Neuronal stem cell (in vitro differentiated cells): ENCODE measurements around the gene ANKZF1.

Source experiments
- DNase-seq: peaks from one replicate; pipeline ENCODE4 v3.0.0-alpha.2; 2013; ENCODE audit warnings: low spot score
- H2AFZ ChIP-seq: one replicate; pipeline ENCODE4 v1.6.1; 2013; ENCODE audit warnings: mild to moderate bottlenecking, low read length, inconsistent platforms
- H2AK5ac ChIP-seq: 2 replicates; pipeline ENCODE4 v1.6.1; 2013; ENCODE audit warnings: low read depth, mild to moderate bottlenecking, inconsistent platforms, low read length, moderate library complexity, mixed read lengths
- H2BK120ac ChIP-seq: 2 replicates; pipeline ENCODE4 v1.6.1; 2013; ENCODE audit warnings: low read depth, mild to moderate bottlenecking, inconsistent platforms, low read length, moderate library complexity, mixed read lengths
- H2BK12ac ChIP-seq: one replicate; pipeline ENCODE4 v1.6.1; 2013; ENCODE audit warnings: low read length, inconsistent platforms
- H2BK15ac ChIP-seq: 2 replicates; pipeline ENCODE4 v1.6.1; 2013; ENCODE audit warnings: mild to moderate bottlenecking, low read length, inconsistent platforms, mixed read lengths
- H2BK5ac ChIP-seq: one replicate; pipeline ENCODE4 v1.6.1; 2013; ENCODE audit warnings: inconsistent platforms, mild to moderate bottlenecking, low read length, moderate library complexity
- H3K14ac ChIP-seq: one replicate; pipeline ENCODE4 v1.6.1; 2013; ENCODE audit warnings: low read length, inconsistent platforms
- H3K18ac ChIP-seq: 2 replicates; pipeline ENCODE4 v1.6.1; 2013; ENCODE audit warnings: low read length, inconsistent platforms
- H3K23ac ChIP-seq: 2 replicates; pipeline ENCODE4 v1.6.1; 2013; ENCODE audit warnings: low read depth, mild to moderate bottlenecking, mixed read lengths, low read length, inconsistent platforms; ENCODE audit not compliant: poor library complexity
- H3K27ac ChIP-seq: replicated peaks from 3 replicates; pipeline ENCODE4 v1.5.1; 2013; ENCODE audit warnings: low read length, inconsistent platforms
- H3K27me3 ChIP-seq, 3 experiments: 2 replicates each; pipeline ENCODE4 v1.6.1; 2013; ENCODE audit warnings: low read length in 3 of 3, mild to moderate bottlenecking in 2 of 3, inconsistent platforms in 1 of 3, low read depth in 1 of 3, mixed read lengths in 1 of 3, moderate library complexity in 1 of 3; ENCODE audit not compliant: control insufficient read depth in 3 of 3, insufficient read depth in 3 of 3
- H3K36me3 ChIP-seq, 2 donors: replicated peaks in 1 of 2; 2 replicates each; pipeline ENCODE4 v1.6.1; 2013; ENCODE audit warnings: low read length in 2 of 2; ENCODE audit not compliant: control insufficient read depth in 2 of 2, insufficient read depth in 2 of 2
- H3K4ac ChIP-seq: 2 replicates; pipeline ENCODE4 v1.6.1; 2013; ENCODE audit warnings: inconsistent platforms, mild to moderate bottlenecking, low read length, moderate library complexity
- H3K4me1 ChIP-seq, 2 donors: 1 replicate in 1 of 2; 2 replicates in 1 of 2; pipeline ENCODE4 v1.6.1; 2013; ENCODE audit warnings: low read length in 2 of 2, low read depth in 1 of 2; ENCODE audit not compliant: control insufficient read depth in 2 of 2, insufficient read depth in 1 of 2
- H3K4me2 ChIP-seq: one replicate; pipeline ENCODE4 v1.6.1; 2013; ENCODE audit warnings: mild to moderate bottlenecking, low read length, inconsistent platforms; ENCODE audit not compliant: insufficient read depth, poor library complexity, severe bottlenecking
- H3K4me3 ChIP-seq, 2 donors: 2 replicates each; pipeline ENCODE4 v1.5.1; 2013; ENCODE audit warnings: low read length in 2 of 2, mild to moderate bottlenecking in 2 of 2, inconsistent platforms in 1 of 2, moderate library complexity in 1 of 2
- H3K79me1 ChIP-seq: one replicate; pipeline ENCODE4 v1.6.1; 2013; ENCODE audit warnings: low read depth, mild to moderate bottlenecking, inconsistent platforms, low read length, moderate library complexity
- H3K9ac ChIP-seq: one replicate; pipeline ENCODE4 v1.6.1; 2013; ENCODE audit warnings: mild to moderate bottlenecking, low read depth, low read length, inconsistent platforms; ENCODE audit not compliant: poor library complexity
- H3K9me3 ChIP-seq, 2 donors: replicated peaks in 1 of 2; 2 replicates each; pipeline versions ENCODE3 to v1.6.1; 2013; ENCODE audit warnings: low read length in 2 of 2, mild to moderate bottlenecking in 2 of 2, inconsistent platforms in 1 of 2, low read depth in 1 of 2, mixed read lengths in 1 of 2, moderate library complexity in 1 of 2; ENCODE audit not compliant: control insufficient read depth in 2 of 2, insufficient read depth in 1 of 2
- H4K8ac ChIP-seq: one replicate; pipeline ENCODE4 v1.6.1; 2013; ENCODE audit warnings: low read depth, mild to moderate bottlenecking, inconsistent platforms, low read length, moderate library complexity
- H4K91ac ChIP-seq: one replicate; pipeline ENCODE4 v1.6.1; 2013; ENCODE audit warnings: low read length, low read depth, mild to moderate bottlenecking, inconsistent platforms; ENCODE audit not compliant: poor library complexity
- WGBS, 2 donors: extraction: QIAGEN DNeasy Blood & Tissue Kit; methylation state at CpG; one replicate each; pipeline ENCODE4 v1.1.7; 2013; ENCODE audit warnings: missing lambda C conversion rate in 2 of 2, mixed read lengths in 1 of 2; ENCODE audit not compliant: insufficient read length in 2 of 2, insufficient replicate concordance in 1 of 2; ENCODE audit errors: extremely low coverage in 2 of 2; 5-methylcytosine and 5-hydroxymethylcytosine counted together

The ANKZF1 gene

GRCh38 chr2:219209236-219210195 is 20.1 kb upstream of the ANKZF1 start:
- peak overlapping the region; percentile 24 for H3K9ac ChIP-seq
- no peak overlapping the region for H4K91ac ChIP-seq
- H3K4ac ChIP-seq = no peak overlapping the region
- H3K4me3 ChIP-seq = no peak overlapping the region
- peaks cover 0 to 2% of the 10 kb centered on the region in 2 donors for H3K9me3 ChIP-seq
- WGBS, 2 donors = no CpG with 5 or more reads among the region's 18 CpGs
- no peak overlapping the region for H2AFZ ChIP-seq
- H3K4me1 ChIP-seq = peaks cover 7 to 8% of the 10 kb centered on the region in 2 donors
- no peak overlapping the region for H2BK5ac ChIP-seq
- no peak overlapping the region for H3K14ac ChIP-seq
- no peak overlapping the region for H2AK5ac ChIP-seq
- H3K18ac ChIP-seq = no peak overlapping the region
- no peaks in the 10 kb centered on the region for H3K79me1 ChIP-seq
- no peak for DNase-seq
- H3K23ac ChIP-seq = no peak overlapping the region
- H3K36me3 ChIP-seq = peaks cover 47 to 62% of the 10 kb centered on the region in 2 donors
- H2BK12ac ChIP-seq = no peak overlapping the region
- no peak overlapping the region for H4K8ac ChIP-seq
- no peak overlapping the region for H3K4me2 ChIP-seq
- no peak overlapping the region for H2BK15ac ChIP-seq
- no peak overlapping the region for H3K27ac ChIP-seq
- H3K27me3 ChIP-seq = no peaks in the 10 kb centered on the region
- H2BK120ac ChIP-seq = no peak overlapping the region

- DNase-seq = no peak
Measured at GRCh38 chr2:219210196-219210885, 19.3 kb upstream of the ANKZF1 start.

DNA sequence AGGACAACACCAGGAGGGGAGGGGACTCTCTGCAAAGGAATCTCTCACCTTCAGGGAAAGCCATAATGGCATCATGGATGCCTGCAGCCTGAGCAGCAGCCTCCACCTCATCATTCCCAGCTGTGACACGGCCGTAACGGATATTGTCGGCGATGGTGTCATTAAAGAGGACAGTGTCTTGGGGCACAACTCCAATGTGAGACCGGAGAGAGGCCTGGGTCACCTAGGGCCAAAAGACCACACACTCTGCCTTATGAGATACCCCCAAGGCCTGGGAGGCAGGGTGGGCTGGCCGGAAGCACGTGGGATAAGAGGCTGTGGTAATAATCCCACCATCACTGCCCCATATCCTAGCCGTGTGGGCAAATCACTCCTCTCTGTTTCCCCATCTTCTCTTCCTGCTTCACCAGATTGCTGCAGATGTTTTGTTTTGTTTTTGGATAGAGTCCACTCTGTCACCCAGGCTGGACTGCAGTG is 18.7 kb upstream of the ANKZF1 start:
- H3K14ac ChIP-seq = no peak overlapping the region
- no peak overlapping the region for H2BK15ac ChIP-seq
- H2BK5ac ChIP-seq = no peak overlapping the region
- no peaks in the 10 kb centered on the region for H3K79me1 ChIP-seq
- H3K9me3 ChIP-seq = no peaks in the 10 kb centered on the region
- no peak overlapping the region for H3K4me3 ChIP-seq
- no peak overlapping the region for H4K8ac ChIP-seq
- H2BK120ac ChIP-seq = no peak overlapping the region
- no peak overlapping the region for H3K27ac ChIP-seq
- no peak overlapping the region for H3K9ac ChIP-seq
- H3K4ac ChIP-seq = no peak overlapping the region
- H3K36me3 ChIP-seq = peaks cover 52 to 76% of the 10 kb centered on the region in 2 donors
- no peak overlapping the region for H2BK12ac ChIP-seq
- H3K4me2 ChIP-seq = no peak overlapping the region
- H3K4me1 ChIP-seq = peaks cover 7 to 8% of the 10 kb centered on the region in 2 donors
- no peaks in the 10 kb centered on the region for H3K27me3 ChIP-seq
- no peak for DNase-seq
- H2AK5ac ChIP-seq = no peak overlapping the region
- H3K23ac ChIP-seq = no peak overlapping the region
- H2AFZ ChIP-seq = no peak overlapping the region
- H3K18ac ChIP-seq = no peak overlapping the region
- WGBS, 2 donors = no CpG with 5 or more reads among the region's 9 CpGs
- no peak overlapping the region for H4K91ac ChIP-seq

More at GRCh38 chr2:219210196-219210885, 19.3 kb upstream of the ANKZF1 start:
- Histone ChIP-seq H4K91ac (no peak overlapping the region), H3K27me3 (no peaks in the 10 kb centered on the region), H3K27ac (no peak overlapping the region), H3K18ac (no peak overlapping the region), H2BK12ac (no peak overlapping the region), H3K14ac (no peak overlapping the region), H3K9ac (no peak overlapping the region), H3K23ac (no peak overlapping the region), H3K4me3 (no peak overlapping the region), H3K4ac (no peak overlapping the region), H3K4me1 (peaks cover 7 to 8% of the 10 kb centered on the region in 2 donors), H3K9me3 (no peaks in the 10 kb centered on the region), H4K8ac (no peak overlapping the region), H2BK15ac (no peak overlapping the region), H3K79me1 (no peaks in the 10 kb centered on the region), H2BK5ac (no peak overlapping the region), H3K36me3 (peaks cover 51 to 70% of the 10 kb centered on the region in 2 donors), H2AK5ac (no peak overlapping the region), H2AFZ (no peak overlapping the region), H3K4me2 (no peak overlapping the region), H2BK120ac (no peak overlapping the region)
- no CpG with 5 or more reads among the region's 24 CpGs for WGBS, 2 donors

DNA sequence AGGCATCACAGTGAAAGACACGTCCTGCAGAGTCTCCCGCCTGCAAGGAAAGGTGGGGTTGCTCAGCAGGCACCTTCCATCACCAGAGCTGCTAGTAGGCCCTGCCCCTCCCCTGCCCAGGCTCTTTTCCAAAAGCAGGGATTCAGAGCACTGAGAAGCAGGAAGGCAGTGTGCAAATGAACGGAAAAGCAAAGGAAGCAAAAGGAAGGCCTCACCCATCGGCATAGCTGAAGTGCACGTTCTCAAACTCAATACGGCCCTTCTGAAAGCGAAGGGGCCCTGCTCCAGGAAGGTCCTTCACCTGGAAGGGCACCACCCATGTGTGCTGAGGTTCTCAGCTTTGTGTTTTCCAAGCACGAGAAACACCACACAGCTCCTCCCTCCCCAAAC is 16.6 kb upstream of the ANKZF1 start:
- H3K23ac ChIP-seq = no peak overlapping the region
- no peak overlapping the region for H3K4me2 ChIP-seq
- H3K27ac ChIP-seq = no peak overlapping the region
- H3K9me3 ChIP-seq = no peaks in the 10 kb centered on the region
- H2AFZ ChIP-seq = no peak overlapping the region
- no peak overlapping the region for H3K14ac ChIP-seq
- no peak overlapping the region for H2BK120ac ChIP-seq
- peaks cover 1 to 2% of the 10 kb centered on the region in 2 donors for H3K4me1 ChIP-seq
- H4K8ac ChIP-seq = no peak overlapping the region
- WGBS, 2 donors = no CpG with 5 or more reads among the region's 8 CpGs
- H3K4ac ChIP-seq = no peak overlapping the region
- no peaks in the 10 kb centered on the region for H3K27me3 ChIP-seq
- H4K91ac ChIP-seq = no peak overlapping the region
- H3K18ac ChIP-seq = no peak overlapping the region
- no peak overlapping the region for H2BK15ac ChIP-seq
- peaks cover 54 to 81% of the 10 kb centered on the region in 2 donors for H3K36me3 ChIP-seq
- no peak overlapping the region for H3K4me3 ChIP-seq
- no peak for DNase-seq
- no peaks in the 10 kb centered on the region for H3K79me1 ChIP-seq
- no peak overlapping the region for H2AK5ac ChIP-seq
- H2BK12ac ChIP-seq = no peak overlapping the region
- H3K9ac ChIP-seq = peak overlapping the region; percentile 3
- no peak overlapping the region for H2BK5ac ChIP-seq
